Muscle layer of duodenum (tissue), 2 donors: ENCODE data around the gene FOLR1.
A peak's percentile ranks its signal among the peaks of the same experiment; 100 is the strongest.
"Not testable (repeated sequence)": the region's sequence is repeated elsewhere in the genome, so short reads cannot be mapped to it uniquely, and the experiment has no call there.

Source experiments
- H3K27ac ChIP-seq: one replicate; pipeline ENCODE4 v1.7.0; 2013; ENCODE audit warnings: mild to moderate bottlenecking, low read length
- H3K27me3 ChIP-seq: one replicate; pipeline ENCODE4 v1.7.0; 2013; ENCODE audit warnings: low read depth, mild to moderate bottlenecking, control low read depth, low read length
- H3K36me3 ChIP-seq, 2 donors: one replicate each; pipeline ENCODE4 v1.7.0; 2013; ENCODE audit warnings: low read length in 2 of 2, control low read depth in 1 of 2, mild to moderate bottlenecking in 1 of 2; ENCODE audit not compliant: insufficient read depth in 2 of 2, control insufficient read depth in 1 of 2
- H3K4me1 ChIP-seq, 2 donors: one replicate each; pipeline ENCODE4 v1.7.0; 2013; ENCODE audit warnings: low read length in 2 of 2, mild to moderate bottlenecking in 2 of 2, control low read depth in 1 of 2, moderate library complexity in 1 of 2; ENCODE audit not compliant: insufficient read depth in 2 of 2, control insufficient read depth in 1 of 2
- H3K4me3 ChIP-seq, 2 donors: one replicate each; pipeline ENCODE4 v1.7.0; 2013; ENCODE audit warnings: low read length in 2 of 2, low read depth in 1 of 2, mild to moderate bottlenecking in 1 of 2
- H3K9me3 ChIP-seq, 2 donors: one replicate each; pipeline ENCODE4 v1.7.0; 2013; ENCODE audit warnings: low read length in 2 of 2, control low read depth in 1 of 2, mild to moderate bottlenecking in 1 of 2; ENCODE audit not compliant: control insufficient read depth in 1 of 2
- donor health status: healthy.

The FOLR1 gene

DNA sequence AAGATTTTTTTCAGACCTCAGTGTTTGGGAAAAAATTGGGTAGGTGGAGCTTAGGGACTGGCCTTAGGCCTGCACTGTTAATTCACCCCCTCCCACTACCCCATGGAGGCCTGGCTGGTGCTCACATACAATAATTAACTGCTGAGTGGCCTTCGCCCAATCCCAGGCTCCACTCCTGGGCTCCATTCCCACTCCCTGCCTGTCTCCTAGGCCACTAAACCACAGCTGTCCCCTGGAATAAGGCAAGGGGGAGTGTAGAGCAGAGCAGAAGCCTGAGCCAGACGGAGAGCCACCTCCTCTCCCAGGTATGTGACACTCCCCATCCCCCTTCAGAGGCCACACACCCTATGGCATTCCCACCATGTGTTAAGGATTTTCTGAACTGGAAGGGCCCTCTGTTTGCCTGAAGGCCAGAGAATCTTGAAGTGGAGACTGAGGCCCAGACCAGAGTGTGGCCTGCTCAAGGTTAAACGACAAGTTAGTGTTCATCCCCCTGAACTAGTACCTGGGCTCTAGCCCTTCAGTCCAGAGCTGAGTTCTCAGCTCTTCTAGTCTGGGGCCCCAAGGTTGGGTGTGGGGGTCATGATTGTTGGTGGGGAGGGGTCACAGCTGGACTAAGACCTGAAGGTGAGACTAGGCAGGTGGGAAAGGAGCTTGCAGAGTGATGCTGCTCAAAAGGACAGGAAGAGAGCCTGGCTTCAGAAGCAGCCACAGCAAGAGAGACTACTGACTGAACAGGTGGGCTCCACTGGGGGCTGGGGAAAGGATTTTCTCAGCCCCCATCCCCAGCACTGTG lies 2.3 kb upstream of the FOLR1 start:
- H3K4me1 ChIP-seq, result peaks cover 0 to 9% of the 10 kb centered on the region in 2 donors
- H3K27ac ChIP-seq, result no peak overlapping the region
- H3K4me3 ChIP-seq, result no peak overlapping the region
- H3K36me3 ChIP-seq, result no peaks in the 10 kb centered on the region
- no peaks in the 10 kb centered on the region for H3K27me3 ChIP-seq
- no peaks in the 10 kb centered on the region for H3K9me3 ChIP-seq

- H3K4me3 ChIP-seq, result no peak overlapping the region
- H3K27ac ChIP-seq, result no peak overlapping the region
- H3K9me3 ChIP-seq, result no peaks in the 10 kb centered on the region
- H3K27me3 ChIP-seq, result no peaks in the 10 kb centered on the region
- peaks cover 0 to 9% of the 10 kb centered on the region in 2 donors for H3K4me1 ChIP-seq
- H3K36me3 ChIP-seq, result no peaks in the 10 kb centered on the region
Measured at GRCh38 chr11:72190631-72191071, 1.3 kb upstream of the FOLR1 start.

DNA sequence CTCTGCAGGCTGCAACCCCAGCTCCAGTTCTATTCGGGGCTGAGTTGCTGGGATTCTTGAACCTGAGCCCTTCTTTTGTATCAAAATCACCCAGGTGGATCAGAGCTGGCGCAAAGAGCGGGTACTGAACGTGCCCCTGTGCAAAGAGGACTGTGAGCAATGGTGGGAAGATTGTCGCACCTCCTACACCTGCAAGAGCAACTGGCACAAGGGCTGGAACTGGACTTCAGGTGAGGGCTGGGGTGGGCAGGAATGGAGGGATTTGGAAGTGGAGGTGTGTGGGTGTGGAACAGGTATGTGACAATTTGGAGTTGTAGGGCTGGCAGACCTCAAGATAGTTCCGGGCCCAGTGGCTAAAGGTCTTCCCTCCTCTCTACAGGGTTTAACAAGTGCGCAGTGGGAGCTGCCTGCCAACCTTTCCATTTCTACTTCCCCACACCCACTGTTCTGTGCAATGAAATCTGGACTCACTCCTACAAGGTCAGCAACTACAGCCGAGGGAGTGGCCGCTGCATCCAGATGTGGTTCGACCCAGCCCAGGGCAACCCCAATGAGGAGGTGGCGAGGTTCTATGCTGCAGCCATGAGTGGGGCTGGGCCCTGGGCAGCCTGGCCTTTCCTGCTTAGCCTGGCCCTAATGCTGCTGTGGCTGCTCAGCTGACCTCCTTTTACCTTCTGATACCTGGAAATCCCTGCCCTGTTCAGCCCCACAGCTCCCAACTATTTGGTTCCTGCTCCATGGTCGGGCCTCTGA lies 3.8 kb downstream of the FOLR1 start:
- Histone ChIP-seq H3K36me3 (no peaks in the 10 kb centered on the region), H3K4me1 (peaks cover 0 to 4% of the 10 kb centered on the region in 2 donors), H3K9me3 (no peaks in the 10 kb centered on the region), H3K4me3 (no peak overlapping the region), H3K27me3 (no peaks in the 10 kb centered on the region), H3K27ac (no peak overlapping the region)

GRCh38 chr11:72201445-72201844 lies 9.5 kb downstream of the FOLR1 start:
- H3K4me1 ChIP-seq, H3K27ac ChIP-seq, H3K9me3 ChIP-seq, H3K4me3 ChIP-seq, H3K27me3 ChIP-seq, H3K36me3 ChIP-seq: not testable (repeated sequence)

- Histone ChIP-seq H3K27ac (no peak overlapping the region), H3K4me1 (no peaks in the 10 kb centered on the region), H3K9me3 (no peaks in the 10 kb centered on the region), H3K36me3 (no peaks in the 10 kb centered on the region), H3K4me3 (no peak overlapping the region), H3K27me3 (no peaks in the 10 kb centered on the region)
Measured at GRCh38 chr11:72202571-72202970, 10.6 kb downstream of the FOLR1 start.

- H3K4me3 ChIP-seq, result no peak overlapping the region
- no peak overlapping the region for H3K27ac ChIP-seq
- no peaks in the 10 kb centered on the region for H3K36me3 ChIP-seq
- no peaks in the 10 kb centered on the region for H3K27me3 ChIP-seq
- H3K9me3 ChIP-seq, result no peaks in the 10 kb centered on the region
- H3K4me1 ChIP-seq, result no peaks in the 10 kb centered on the region
Measured at GRCh38 chr11:72203163-72203562, 11.2 kb downstream of the FOLR1 start.

- H3K27me3 ChIP-seq, result no peaks in the 10 kb centered on the region
- H3K9me3 ChIP-seq, result no peaks in the 10 kb centered on the region
- H3K36me3 ChIP-seq, result no peaks in the 10 kb centered on the region
- H3K4me3 ChIP-seq, result no peak overlapping the region
- H3K4me1 ChIP-seq, result no peaks in the 10 kb centered on the region
- H3K27ac ChIP-seq, result no peak overlapping the region
Measured at GRCh38 chr11:72204886-72205285, 12.9 kb downstream of the FOLR1 start.

- H3K27me3 ChIP-seq, H3K27ac ChIP-seq, H3K4me3 ChIP-seq, H3K36me3 ChIP-seq, H3K4me1 ChIP-seq, H3K9me3 ChIP-seq: not testable (repeated sequence)
Measured at GRCh38 chr11:72206794-72207193, 14.9 kb downstream of the FOLR1 start.

- Histone ChIP-seq H3K9me3 (no peaks in the 10 kb centered on the region), H3K4me3 (no peak overlapping the region), H3K27me3 (no peaks in the 10 kb centered on the region), H3K4me1 (no peaks in the 10 kb centered on the region), H3K27ac (no peak overlapping the region), H3K36me3 (no peaks in the 10 kb centered on the region)
Measured at GRCh38 chr11:72208281-72208680, 16.3 kb downstream of the FOLR1 start.

- Histone ChIP-seq H3K4me1 (no peaks in the 10 kb centered on the region), H3K27me3 (no peaks in the 10 kb centered on the region), H3K27ac (no peak overlapping the region), H3K4me3 (peak overlapping the region in 1 of 2 donors; percentile 6), H3K9me3 (no peaks in the 10 kb centered on the region), H3K36me3 (no peaks in the 10 kb centered on the region)
Measured at GRCh38 chr11:72209101-72209500, 17.2 kb downstream of the FOLR1 start.

- H3K27me3 ChIP-seq, result no peaks in the 10 kb centered on the region
- no peak within 1 kb of the TSS for H3K4me3 ChIP-seq
- no peaks in the 10 kb centered on the region for H3K4me1 ChIP-seq
- H3K27ac ChIP-seq, result no peak within 1 kb of the TSS
- no peaks in the 10 kb centered on the region for H3K9me3 ChIP-seq
- no peaks in the 10 kb centered on the region for H3K36me3 ChIP-seq
Measured at GRCh38 chr11:72216638-72217037, 24.7 kb downstream of the FOLR1 start, which contains the start of gene FOLR2. FOLR2 (plus strand) TSS chr11:72216794; CDS start chr11:72218585, 1,791 bp downstream.
